Fibroblast of lung (primary cell): ENCODE data around the gene ART3.
"Not testable (repeated sequence)": the region's sequence is repeated elsewhere in the genome, so short reads cannot be mapped to it uniquely, and the experiment has no call there.

ENCODE experiments used
- EZH2 ChIP-seq: IDR thresholded peaks from 2 replicates; pipeline ENCODE4 v1.5.1; 2012; ENCODE audit warnings: low read length, control low read depth, mild to moderate bottlenecking; ENCODE audit errors: missing control alignments
- TF ChIP-seq, protein P1 (sequence below), 2 donors: IDR thresholded peaks in 1 of 2; conservative IDR thresholded peaks in 1 of 2; 1 replicate in 1 of 2; 2 replicates in 1 of 2; pipeline ENCODE4 v1.5.1; 2011 to 2012; ENCODE audit warnings: low read length in 2 of 2, control low read depth in 1 of 2, inconsistent platforms in 1 of 2, low read depth in 1 of 2, mild to moderate bottlenecking in 1 of 2

DNA sequence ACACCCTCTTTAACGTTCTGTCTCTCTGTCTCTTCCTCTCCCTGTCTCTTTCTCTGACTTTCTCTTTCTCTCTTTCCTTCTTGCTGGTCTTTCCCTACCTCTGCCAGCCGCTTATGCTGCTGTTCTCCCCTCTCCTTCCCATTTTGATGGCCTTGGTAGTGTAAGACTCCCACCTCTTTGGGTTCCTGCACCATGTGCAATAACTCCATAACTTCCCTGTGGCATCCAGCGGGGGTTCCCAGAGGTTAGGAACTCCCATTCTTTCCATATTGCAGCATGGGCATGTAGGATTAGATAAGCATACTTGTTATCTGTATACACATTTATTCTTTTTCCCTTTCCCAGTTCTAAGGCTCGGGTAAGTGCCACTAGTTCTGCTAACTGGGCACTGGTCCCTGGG, 29.8 kb upstream of the ART3 start:
- TF ChIP-seq, protein P1, sequence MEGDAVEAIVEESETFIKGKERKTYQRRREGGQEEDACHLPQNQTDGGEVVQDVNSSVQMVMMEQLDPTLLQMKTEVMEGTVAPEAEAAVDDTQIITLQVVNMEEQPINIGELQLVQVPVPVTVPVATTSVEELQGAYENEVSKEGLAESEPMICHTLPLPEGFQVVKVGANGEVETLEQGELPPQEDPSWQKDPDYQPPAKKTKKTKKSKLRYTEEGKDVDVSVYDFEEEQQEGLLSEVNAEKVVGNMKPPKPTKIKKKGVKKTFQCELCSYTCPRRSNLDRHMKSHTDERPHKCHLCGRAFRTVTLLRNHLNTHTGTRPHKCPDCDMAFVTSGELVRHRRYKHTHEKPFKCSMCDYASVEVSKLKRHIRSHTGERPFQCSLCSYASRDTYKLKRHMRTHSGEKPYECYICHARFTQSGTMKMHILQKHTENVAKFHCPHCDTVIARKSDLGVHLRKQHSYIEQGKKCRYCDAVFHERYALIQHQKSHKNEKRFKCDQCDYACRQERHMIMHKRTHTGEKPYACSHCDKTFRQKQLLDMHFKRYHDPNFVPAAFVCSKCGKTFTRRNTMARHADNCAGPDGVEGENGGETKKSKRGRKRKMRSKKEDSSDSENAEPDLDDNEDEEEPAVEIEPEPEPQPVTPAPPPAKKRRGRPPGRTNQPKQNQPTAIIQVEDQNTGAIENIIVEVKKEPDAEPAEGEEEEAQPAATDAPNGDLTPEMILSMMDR (conservative IDR thresholded peaks at IDR 0.05 in 1 of 2, IDR thresholded peaks at IDR 0.05 in 1 of 2; ENCODE audit: low read depth in 1 of 2, low read length in 2 of 2), result not testable (repeated sequence)
- TF ChIP-seq EZH2, result not testable (repeated sequence)
